ENCODE results near the gene ZBTB48.
"Not testable (repeated sequence)": the region's sequence is repeated elsewhere in the genome, so short reads cannot be mapped to it uniquely, and the experiment has no call there.

The ZBTB48 gene

DNA sequence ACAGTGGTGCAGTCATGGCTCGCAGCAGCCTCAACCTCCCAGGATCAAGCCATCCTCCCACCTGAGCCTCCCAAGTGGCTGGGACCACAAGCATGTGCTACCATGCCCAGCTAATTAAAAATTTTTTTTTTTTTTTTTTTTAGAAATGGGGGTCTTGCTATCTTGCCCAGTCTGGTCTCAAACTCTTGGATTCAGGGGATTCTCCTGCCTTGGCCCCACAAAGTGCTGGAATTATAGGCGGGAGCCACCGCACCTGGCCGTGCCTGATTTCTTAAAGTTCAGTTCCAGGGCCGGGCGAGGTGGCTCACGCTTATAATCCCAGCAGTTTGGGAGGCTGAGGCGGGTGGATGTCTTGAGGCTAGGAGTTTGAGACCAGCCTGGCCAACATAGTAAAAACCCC lies 51.3 kb downstream of the ZBTB48 start:
- no peak for DNase-seq

- DNase-seq = no peak
Observed at GRCh38 chr1:6632588-6633514, 53.1 kb downstream of the ZBTB48 start.

DNA sequence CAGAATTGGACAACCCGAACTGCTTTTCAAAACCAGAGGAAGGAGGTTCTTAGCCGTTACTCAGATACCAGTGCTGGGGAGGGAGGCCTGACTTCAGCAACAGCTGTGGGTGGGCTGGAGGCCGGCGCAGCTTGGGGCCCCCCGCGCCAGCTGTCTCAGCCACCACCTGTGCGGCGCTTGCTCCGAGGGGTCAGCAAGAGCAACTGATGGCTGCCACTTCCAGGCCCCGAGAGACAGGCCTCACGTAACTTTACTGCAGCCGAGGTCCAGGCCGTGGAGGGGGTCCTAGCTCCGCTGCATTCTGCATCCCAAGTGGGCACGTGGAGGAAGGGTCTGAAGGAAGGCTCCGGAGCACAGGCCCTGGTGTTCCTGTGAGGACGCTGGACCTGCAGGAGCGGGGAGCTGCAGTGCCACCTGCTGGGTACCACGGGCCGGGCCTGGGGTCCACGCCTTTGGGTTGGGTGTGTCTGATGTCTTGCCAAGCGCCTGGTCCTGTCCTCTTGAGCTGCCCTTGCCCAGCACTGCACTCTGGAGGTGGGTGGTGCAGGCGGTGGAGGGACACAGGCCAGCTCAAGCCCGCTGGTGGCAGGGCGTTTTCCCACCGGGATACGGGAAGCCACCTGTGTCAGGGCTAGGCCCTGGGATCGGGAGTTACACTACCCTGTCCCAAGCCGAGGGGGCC lies 54.7 kb downstream of the ZBTB48 start:
- peak in 10 of 56 donors; percentile 4 to 41 (median 12) for DNase-seq

GRCh38 chr1:6635161-6635909 lies 55.5 kb downstream of the ZBTB48 start:
- no peak for DNase-seq

DNA sequence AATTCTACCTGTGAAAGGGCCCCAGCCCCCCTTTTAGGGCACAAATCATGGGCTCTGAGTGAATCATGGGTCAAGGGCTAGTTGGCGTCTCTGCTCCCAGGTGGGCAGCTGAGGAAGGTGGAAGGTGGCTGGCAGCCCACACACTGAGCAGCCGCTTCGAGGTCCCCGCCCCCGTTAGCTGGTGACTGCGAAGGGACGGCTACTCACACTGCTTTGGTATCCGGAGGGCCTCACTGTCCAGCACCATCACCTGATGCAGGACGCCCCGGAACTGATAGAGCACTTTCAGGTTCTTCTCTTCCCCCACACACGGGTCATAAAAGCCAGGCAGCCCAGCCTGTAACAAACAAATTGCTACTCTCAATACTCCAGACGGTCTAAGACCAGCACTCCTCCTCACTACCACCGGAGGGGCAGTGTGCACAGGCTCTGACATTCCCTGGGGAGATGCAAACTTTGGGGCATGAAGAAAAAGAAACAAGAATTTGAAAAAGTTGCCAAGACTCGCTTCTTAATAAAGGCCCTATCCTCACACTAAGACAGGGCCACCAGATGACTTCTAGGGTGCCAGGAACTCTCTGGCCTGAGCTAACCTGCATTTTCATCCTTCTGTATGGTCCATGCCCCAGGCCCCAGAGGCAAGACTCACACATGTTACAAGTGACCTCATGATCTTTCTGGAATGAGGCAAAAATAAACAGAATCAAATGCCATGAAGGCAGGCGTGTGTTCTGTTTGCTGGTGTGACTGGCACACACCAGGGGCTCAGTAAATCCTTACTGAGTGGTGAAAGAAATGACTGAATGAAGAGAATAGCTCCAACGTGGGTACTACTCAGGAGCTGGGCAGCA lies 56.3 kb downstream of the ZBTB48 start:
- no peak for DNase-seq

DNA sequence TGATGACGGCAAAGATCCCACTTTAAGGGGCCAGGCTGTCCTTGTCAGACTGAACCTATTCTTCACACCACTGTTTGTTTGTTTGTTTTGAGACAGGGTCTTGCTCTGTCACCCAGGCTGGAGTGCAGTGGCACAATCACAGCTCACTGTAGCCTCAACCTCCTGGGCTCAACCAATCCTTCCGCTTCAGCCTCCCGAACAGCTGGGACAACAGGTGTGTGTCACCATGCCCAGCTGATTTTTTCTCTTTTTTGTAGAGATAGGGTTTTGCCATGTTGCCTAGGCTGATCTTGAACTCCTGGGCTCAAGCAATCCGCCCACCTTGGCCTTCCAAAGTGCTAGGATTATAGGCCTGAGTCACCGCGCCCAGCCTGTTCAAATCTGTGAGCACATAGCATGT lies 57.0 kb downstream of the ZBTB48 start:
- not testable (repeated sequence) for DNase-seq

DNA sequence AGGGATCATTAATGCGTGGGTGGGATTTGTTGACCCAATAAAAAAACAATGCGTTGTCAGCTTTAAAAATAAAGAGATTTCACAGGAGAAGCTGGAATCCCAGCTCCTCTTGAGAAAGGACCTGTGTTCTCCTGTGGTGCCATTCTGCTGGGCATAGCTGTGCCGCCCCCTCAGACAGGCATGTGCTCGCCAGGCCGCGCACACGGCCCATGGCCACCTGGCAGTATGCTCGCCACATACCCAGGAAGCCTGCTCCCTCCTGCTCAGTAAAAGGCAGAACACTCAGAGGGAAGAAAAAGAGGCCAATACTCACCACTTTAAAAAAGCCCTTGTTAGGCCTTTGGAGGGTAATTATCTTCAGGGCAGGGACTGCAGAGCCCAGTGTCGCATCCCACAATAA lies 58.0 kb downstream of the ZBTB48 start:
- DNase-seq = no peak

DNA sequence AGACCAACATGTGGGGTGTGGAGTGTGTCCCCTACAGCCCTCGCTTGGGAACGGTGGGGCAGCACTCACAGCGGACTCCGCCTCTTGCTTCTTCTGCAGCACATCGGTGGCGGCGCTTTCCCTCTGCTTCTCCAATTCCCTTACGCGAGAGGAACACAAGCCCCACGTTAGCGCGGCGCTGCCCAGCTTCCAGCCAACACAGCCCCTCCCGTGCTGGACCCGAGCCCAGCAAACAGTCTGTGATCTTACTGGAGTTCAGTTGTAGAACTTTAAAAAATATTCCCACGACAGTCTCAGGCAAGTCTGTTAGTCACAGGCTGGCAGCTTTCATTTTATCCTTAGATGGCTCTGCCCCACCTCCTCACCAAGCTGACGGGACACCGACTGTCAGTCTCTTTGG lies 58.4 kb downstream of the ZBTB48 start:
- peak in 40 of 56 donors; percentile 3 to 78 (median 38) for DNase-seq

All from nucleus accumbens (tissue), 56 donors.